Heart left ventricle (tissue), 16 donors: ENCODE data around the gene EOMES. TPM values are rescaled to one million over a fixed set of nuclear protein-coding genes. Genes with fewer than 3 reads are reported as not detected.

Experiments
- ATAC-seq, 4 donors: fragments of 200-7000 bp; cut with Tn5 transposase; one replicate each; pipeline ENCODE4 v1.9.1; 2020 to 2022; ENCODE audit warnings: moderate library complexity in 4 of 4, mild to moderate bottlenecking in 3 of 4, moderate number of reproducible peaks in 1 of 4
- DNase-seq, 5 donors: peaks; one replicate each; pipeline ENCODE4 v3.0.0-alpha.2; 2020
- H3K27ac ChIP-seq, 12 donors: fragments of 200-600 bp; sonication (generic) in 4 of 12; one replicate each; pipeline versions ENCODE4 v1.5.0 to v1.8.0; 2016 to 2022; ENCODE audit warnings: mild to moderate bottlenecking in 2 of 12
- H3K27me3 ChIP-seq, 9 donors: fragments of 200-600 bp; sonication (generic) in 2 of 9; one replicate each; pipeline versions ENCODE4 v1.5.1 to v1.8.0; 2016 to 2022; ENCODE audit warnings: mild to moderate bottlenecking in 3 of 9
- H3K36me3 ChIP-seq, 9 donors: fragments of 200-600 bp; sonication (generic) in 2 of 9; one replicate each; pipeline versions ENCODE4 v1.5.0 to v1.8.0; 2018 to 2022; ENCODE audit warnings: mild to moderate bottlenecking in 2 of 9
- H3K4me1 ChIP-seq, 12 donors: fragments of 200-600 bp; sonication (generic) in 4 of 12; one replicate each; pipeline versions ENCODE4 v1.5.0 to v1.8.0; 2016 to 2022; ENCODE audit warnings: mild to moderate bottlenecking in 3 of 12
- H3K4me3 ChIP-seq, 12 donors: fragments of 200-600 bp; sonication (generic) in 4 of 12; one replicate each; pipeline versions ENCODE4 v1.5.0 to v1.8.0; 2017 to 2022; ENCODE audit warnings: mild to moderate bottlenecking in 9 of 12, moderate library complexity in 4 of 12
- H3K9me3 ChIP-seq, 12 donors: fragments of 200-600 bp; sonication (generic) in 4 of 12; one replicate each; pipeline versions ENCODE4 v1.5.0 to v1.8.0; 2016 to 2022; ENCODE audit warnings: mild to moderate bottlenecking in 1 of 12
- CTCF ChIP-seq, 12 donors: fragments of 200-600 bp; sonication (generic) in 4 of 12; IDR thresholded peaks; one replicate each; pipeline versions ENCODE4 v1.5.0 to v1.8.0; 2018 to 2022; ENCODE audit warnings: antibody characterized with exemption in 12 of 12, mild to moderate bottlenecking in 5 of 12
- POLR2A ChIP-seq, 2 donors: fragments of 450-650 bp; IDR thresholded peaks; one replicate each; pipeline ENCODE4 v1.6.1; 2017; ENCODE audit warnings: antibody characterized with exemption in 2 of 2, mild to moderate bottlenecking in 2 of 2, moderate library complexity in 2 of 2
- WGBS, 4 donors: extraction: QIAGEN DNeasy Blood & Tissue Kit in 2 of 4; methylation state at CpG; one replicate each; pipeline versions ENCODE4 v1.1.5 to v1.1.7; 2013 to 2018; 5-methylcytosine and 5-hydroxymethylcytosine counted together
- intact Hi-C, 10 donors: fragments of 100-400 bp; cut with DNase I; formaldehyde crosslinking; loops; one replicate each; pipeline versions ENCODE4 v1.11.1 to v1.14.2; 2022
- polyA plus RNA-seq, 2 donors: library from polyadenylated mRNA; stranded (reverse); fragments of 200-250 nt; gene quantifications; one replicate each; pipeline ENCODE4 v1.2.3, GENCODE V29; 2013
- total RNA-seq, 9 donors: library from RNA; depleted of rRNA in 2 of 9; stranded (reverse); fragments of >200 nt in 2 of 9; fragmentation: NEBNext Ultra II Directional in 3 of 9; extraction: Animal tissue kit (Norgen Biotek cat#: 25700) in 3 of 9; gene quantifications; one replicate each; pipeline versions ENCODE4 v1.1.0 to v1.2.4, GENCODE V29; 2016 to 2023
- donor health status: ischemic (EF 13 %, LVEDD 7.1; RV severe dilation, severe dysfunction).
- donor health status: healthy with polysubstance abuse.
- donor health status: DM: no; HTN: yes; CAD: no.
- donor health status: DM: no; HTN: no; CAD: no.
- donor health status: ischemic (EF 25% LVEDD 6.9; RV normal size, moderate dysfunction).
- donor health status: ischemic (EF 25% LVEDD 5.7; RV mildly dilated, moderate dysfunction).
- donor health status: healthy.
- donor health status: DM: yes; HTN: yes; CAD: no.
- donor health status: ischemic (EF 35%, LVEDD 5.7; RV mildly dilated, moderate dysfunction).
- donor health status: nonischemic (EF 11% LVEDD 7.7; RV severe dilation, severe dysfunction).
- donor health status: DM: yes; HTN: yes; CAD: no.
- donor health status: PGD.
- donor health status: ischemic (EF 29% LVEDD 5.4; RV normal size, mild dysfunction).
- donor health status: nonischemic (EF 23%, LVEDD 6.1; RV moderate dilation, normal function).

The EOMES gene
- total and polyA plus RNA-seq, 11 donors = 0.04 to 2.1 (median 0.13) TPM; not detected in 3

GRCh38 chr3:27666272-27666671 lies 55.9 kb downstream of the EOMES start:
- intact Hi-C loops = loop anchor here in 1 of 10 donors (10.0 kb wide), 1 partner anchor 191 kb away; no protein-coding TSS in a partner anchor

More at GRCh38 chr3:27666272-27666671, 55.9 kb downstream of the EOMES start:
- peak overlapping the region in 1 of 12 donors; percentile 88 for H3K27ac ChIP-seq
- WGBS, 4 donors = 24 to 34% (median 29%) methylated on average over 1 of the region's 1 CpG
- H3K27me3 ChIP-seq = no peaks in the 10 kb centered on the region
- DNase-seq = no peak
- H3K4me1 ChIP-seq = peaks cover 0 to 21% (median 0%) of the 10 kb centered on the region in 12 donors
- H3K9me3 ChIP-seq = no peaks in the 10 kb centered on the region
- TF ChIP-seq POLR2A (IDR thresholded peaks at IDR 0.05) (no peak), CTCF (IDR thresholded peaks at IDR 0.05) (no peak)
- ATAC-seq = no peak
- no peak overlapping the region for H3K4me3 ChIP-seq
- no peaks in the 10 kb centered on the region for H3K36me3 ChIP-seq

Other genes starting within 250 kb of the EOMES start
- gene SLC4A7, start 237.9 kb downstream of the EOMES start, total RNA-seq = 10 to 100 TPM in 8 of 9 donors, 1 to 10 TPM in 1; 8.9 to 25.4 (median 16.0) TPM
- gene SLC4A7, start 237.9 kb downstream of the EOMES start, polyA plus RNA-seq = 1 to 10 TPM; 2.2 to 7.5 TPM